Endothelial cell of umbilical vein (primary cell): ENCODE data around the gene TNPO3.

Source experiments
- GATA2 ChIP-seq: IDR thresholded peaks from 2 replicates; pipeline ENCODE4 v1.7.0; 2011; ENCODE audit warnings: low read depth, mild to moderate bottlenecking, moderate library complexity, mixed read lengths, low read length; ENCODE audit not compliant: insufficient read length, insufficient read depth
- POLR2AphosphoS5 ChIP-seq: IDR thresholded peaks from 2 replicates; pipeline ENCODE4 v1.6.1; 2012; ENCODE audit warnings: low read depth, mild to moderate bottlenecking, control low read depth, low read length, moderate library complexity; ENCODE audit not compliant: insufficient read depth
- TF ChIP-seq, protein P1 (sequence below), 2 donors: IDR thresholded peaks; 1 replicate in 1 of 2; 2 replicates in 1 of 2; pipeline ENCODE4 v1.5.1; 2011; ENCODE audit warnings: low read length in 2 of 2, mild to moderate bottlenecking in 2 of 2, moderate library complexity in 2 of 2, control low read depth in 1 of 2, inconsistent platforms in 1 of 2, low read depth in 1 of 2; ENCODE audit not compliant: insufficient read depth in 1 of 2; ENCODE audit errors: extremely low read depth in 1 of 2

DNA sequence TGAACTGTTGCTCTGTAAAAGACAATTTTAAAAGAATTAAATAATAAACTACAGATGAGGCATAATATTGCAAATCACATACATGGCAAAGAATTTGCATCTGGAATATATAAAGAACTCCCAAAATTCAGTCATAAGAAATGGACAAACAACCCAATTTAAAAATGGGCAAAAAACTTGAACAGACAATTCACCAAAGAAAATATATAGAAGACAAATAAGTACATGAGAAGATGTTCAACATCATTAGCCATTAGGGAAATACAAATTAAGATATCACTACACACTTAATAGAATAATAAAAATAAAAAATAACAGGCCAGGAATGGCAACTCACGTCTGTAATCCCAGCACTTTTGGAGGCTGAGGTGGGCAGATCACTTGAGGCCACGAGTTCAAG is 22.0 kb upstream of the TNPO3 start:
- TF ChIP-seq, protein P1, sequence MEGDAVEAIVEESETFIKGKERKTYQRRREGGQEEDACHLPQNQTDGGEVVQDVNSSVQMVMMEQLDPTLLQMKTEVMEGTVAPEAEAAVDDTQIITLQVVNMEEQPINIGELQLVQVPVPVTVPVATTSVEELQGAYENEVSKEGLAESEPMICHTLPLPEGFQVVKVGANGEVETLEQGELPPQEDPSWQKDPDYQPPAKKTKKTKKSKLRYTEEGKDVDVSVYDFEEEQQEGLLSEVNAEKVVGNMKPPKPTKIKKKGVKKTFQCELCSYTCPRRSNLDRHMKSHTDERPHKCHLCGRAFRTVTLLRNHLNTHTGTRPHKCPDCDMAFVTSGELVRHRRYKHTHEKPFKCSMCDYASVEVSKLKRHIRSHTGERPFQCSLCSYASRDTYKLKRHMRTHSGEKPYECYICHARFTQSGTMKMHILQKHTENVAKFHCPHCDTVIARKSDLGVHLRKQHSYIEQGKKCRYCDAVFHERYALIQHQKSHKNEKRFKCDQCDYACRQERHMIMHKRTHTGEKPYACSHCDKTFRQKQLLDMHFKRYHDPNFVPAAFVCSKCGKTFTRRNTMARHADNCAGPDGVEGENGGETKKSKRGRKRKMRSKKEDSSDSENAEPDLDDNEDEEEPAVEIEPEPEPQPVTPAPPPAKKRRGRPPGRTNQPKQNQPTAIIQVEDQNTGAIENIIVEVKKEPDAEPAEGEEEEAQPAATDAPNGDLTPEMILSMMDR (IDR thresholded peaks at IDR 0.05; ENCODE audit: extremely low read depth in 1 of 2, insufficient read depth in 1 of 2, low read depth in 1 of 2, low read length in 2 of 2), result no peak
- TF ChIP-seq GATA2 (no peak), POLR2AphosphoS5 (no peak)
